Lung (tissue), 12 donors: ENCODE data around the gene MAP2K5. TPM values are rescaled to one million over a fixed set of nuclear protein-coding genes. Genes with fewer than 3 reads are reported as not detected.

ENCODE experiments used
- ATAC-seq: fragments of 200-7000 bp; cut with Tn5 transposase; one replicate; pipeline ENCODE4 v1.9.1; 2020; ENCODE audit warnings: moderate number of reproducible peaks; ENCODE audit not compliant: insufficient read depth, low FRiP score
- DNase-seq, 3 donors: peaks; one replicate each; pipeline ENCODE4 v3.0.0-alpha.2; 2013 to 2017
- H3K27ac ChIP-seq, 2 donors: one replicate each; pipeline ENCODE4 v1.5.1; 2013; ENCODE audit warnings: mild to moderate bottlenecking in 2 of 2, moderate library complexity in 2 of 2, control low read depth in 1 of 2, inconsistent platforms in 1 of 2, low read depth in 1 of 2, low read length in 1 of 2
- H3K27me3 ChIP-seq, 3 donors: one replicate each; pipeline ENCODE4 v1.5.1; 2013; ENCODE audit warnings: low read length in 2 of 3; ENCODE audit not compliant: control insufficient read depth in 3 of 3, insufficient read depth in 3 of 3
- H3K36me3 ChIP-seq, 4 donors: one replicate each; pipeline ENCODE4 v1.5.1; 2013; ENCODE audit warnings: low read length in 4 of 4, mild to moderate bottlenecking in 1 of 4, moderate library complexity in 1 of 4; ENCODE audit not compliant: control insufficient read depth in 4 of 4, insufficient read depth in 4 of 4
- H3K4me1 ChIP-seq, 5 donors: one replicate each; pipeline ENCODE4 v1.5.1; 2013; ENCODE audit warnings: low read length in 5 of 5, mild to moderate bottlenecking in 2 of 5, moderate library complexity in 1 of 5; ENCODE audit not compliant: control insufficient read depth in 5 of 5, insufficient read depth in 5 of 5
- H3K4me3 ChIP-seq: one replicate; pipeline ENCODE4 v1.5.1; 2013; ENCODE audit warnings: mild to moderate bottlenecking, control low read depth, moderate library complexity
- H3K9ac ChIP-seq, 2 donors: one replicate each; pipeline ENCODE4 v1.5.1; 2013; ENCODE audit warnings: low read length in 2 of 2, control low read depth in 1 of 2; ENCODE audit not compliant: insufficient read depth in 1 of 2
- H3K9me3 ChIP-seq, 4 donors: one replicate each; pipeline ENCODE4 v1.5.1; 2013; ENCODE audit warnings: low read length in 3 of 4, mild to moderate bottlenecking in 1 of 4, moderate library complexity in 1 of 4; ENCODE audit not compliant: control insufficient read depth in 4 of 4, insufficient read depth in 3 of 4
- CTCF ChIP-seq: IDR thresholded peaks from 2 replicates; pipeline ENCODE4 v1.5.1; 2012; ENCODE audit warnings: mild to moderate bottlenecking; ENCODE audit errors: control extremely low read depth, extremely low read depth
- WGBS, 2 donors: extraction: QIAGEN DNeasy Blood & Tissue Kit; methylation state at CpG; one replicate each; pipeline ENCODE4 v1.1.7; 2013; 5-methylcytosine and 5-hydroxymethylcytosine counted together
- polyA plus RNA-seq, 2 donors: library from polyadenylated mRNA; stranded (reverse); fragments of 200-250 nt; gene quantifications; one replicate each; pipeline ENCODE4 v1.2.1, GENCODE V29; 2013
- total RNA-seq, 2 donors: library from RNA; depleted of rRNA in 1 of 2; stranded (reverse); fragments of >200 nt in 1 of 2; gene quantifications; one replicate each; pipeline ENCODE4 v1.2.1, GENCODE V29; 2014 to 2021
- donor health status: control.
- donor health status: control.
- donor health status: Bipolar disorder and iron deficiency.
- donor health status: healthy.
- donor health status: DM: yes; HTN: yes; CAD: no.

The MAP2K5 gene
- total and polyA plus RNA-seq, 4 donors, result 6.3 to 19.1 (median 12.4) TPM

GRCh38 chr15:67716171-67716570 is 173.7 kb downstream of the MAP2K5 start:
- ATAC-seq (no peak), DNase-seq (no peak)
- H3K4me3 ChIP-seq, result no peak overlapping the region
- no peaks in the 10 kb centered on the region for H3K9me3 ChIP-seq
- H3K9ac ChIP-seq, result no peak overlapping the region
- TF ChIP-seq CTCF, result no peak
- H3K27ac ChIP-seq, result no peak overlapping the region
- peaks cover 0 to 3% (median 0%) of the 10 kb centered on the region in 5 donors for H3K4me1 ChIP-seq
- no peaks in the 10 kb centered on the region for H3K27me3 ChIP-seq
- WGBS, 2 donors, result 92 to 97% methylated on average over 4 of the region's 4 CpGs
- peaks cover 0 to 1% (median 0%) of the 10 kb centered on the region in 4 donors for H3K36me3 ChIP-seq

- WGBS, 2 donors, result 95 to 97% methylated on average over 1 of the region's 1 CpG
- no peak overlapping the region for H3K4me3 ChIP-seq
- TF ChIP-seq CTCF, result no peak
Observed at GRCh38 chr15:67717776-67718175, 175.3 kb downstream of the MAP2K5 start.

GRCh38 chr15:67719330-67719959 is 176.9 kb downstream of the MAP2K5 start:
- Histone ChIP-seq H3K36me3 (peaks cover 0 to 1% (median 0%) of the 10 kb centered on the region in 4 donors), H3K9ac (no peak overlapping the region), H3K4me1 (peaks cover 0 to 3% (median 0%) of the 10 kb centered on the region in 5 donors), H3K27me3 (no peaks in the 10 kb centered on the region), H3K9me3 (no peaks in the 10 kb centered on the region), H3K4me3 (no peak overlapping the region), H3K27ac (no peak overlapping the region)
- TF ChIP-seq CTCF, result no peak
- ATAC-seq (no peak), DNase-seq (no peak)
- WGBS, 2 donors, result 71 to 76% methylated on average over 1 of the region's 1 CpG

More at GRCh38 chr15:67717776-67718175, 175.3 kb downstream of the MAP2K5 start:
- ATAC-seq (no peak), DNase-seq (no peak)
- Histone ChIP-seq H3K36me3 (peaks cover 0 to 1% (median 0%) of the 10 kb centered on the region in 4 donors), H3K27me3 (no peaks in the 10 kb centered on the region), H3K27ac (no peak overlapping the region), H3K9ac (no peak overlapping the region), H3K4me1 (peaks cover 0 to 3% (median 0%) of the 10 kb centered on the region in 5 donors), H3K9me3 (no peaks in the 10 kb centered on the region)
